Lower leg skin (tissue), 3 donors: ENCODE measurements around the gene MYO18B.

Source experiments
- CTCF ChIP-seq, 3 donors: fragments of 450-650 bp; IDR thresholded peaks; one replicate each; pipeline ENCODE4 v1.5.1; 2016; ENCODE audit warnings: antibody characterized with exemption in 3 of 3, mild to moderate bottlenecking in 3 of 3, moderate library complexity in 2 of 3
- POLR2A ChIP-seq, 2 donors: fragments of 450-650 bp; IDR thresholded peaks; one replicate each; pipeline ENCODE4 v1.6.1; 2016 to 2017; ENCODE audit warnings: antibody characterized with exemption in 2 of 2, mild to moderate bottlenecking in 1 of 2, moderate library complexity in 1 of 2

- TF ChIP-seq CTCF (IDR thresholded peaks at IDR 0.05) (no peak), POLR2A (IDR thresholded peaks at IDR 0.05) (no peak)
Measured at GRCh38 chr22:25834490-25834889, 92.5 kb downstream of the MYO18B start.
